ENCODE results near the gene CDS2. TPM values are rescaled to one million over a fixed set of nuclear protein-coding genes. Genes with fewer than 3 reads are reported as not detected.

The CDS2 gene
- total RNA-seq, 1 experiment from 2014 or later = 25.7 TPM

GRCh38 chr20:5135363-5136012 is 8.7 kb downstream of the CDS2 start:
- H3K4me3 Mint-ChIP-seq (ENCODE audit: low read depth, unreplicated experiment) = no peak overlapping the region
- no peaks in the 10 kb centered on the region for H3K27me3 Mint-ChIP-seq (ENCODE audit: unreplicated experiment)
- CTCF ChIA-PET = interaction anchor here (1.0 kb wide), 1 partner anchor 9 kb away, joined by 3 read pairs; the partner anchor contains the start of gene CDS2
- H3K36me3 Mint-ChIP-seq (ENCODE audit: insufficient read depth, unreplicated experiment) = no peaks in the 10 kb centered on the region
- BruUV-seq (replicated peaks) = no TSS peak
- no peak overlapping the region for H3K27ac Mint-ChIP-seq (ENCODE audit: unreplicated experiment)
- intact Hi-C loops (cut with micrococcal nuclease; ENCODE audit: unreplicated experiment) = no loop called here
- no peak for TF ChIP-seq CTCF (IDR thresholded peaks at IDR 0.05; ENCODE audit: unreplicated experiment)
- DNase-seq = no peak
- H3K4me1 Mint-ChIP-seq (ENCODE audit: low read depth, unreplicated experiment) = no peaks in the 10 kb centered on the region
- no peaks in the 10 kb centered on the region for H3K9me3 Mint-ChIP-seq (ENCODE audit: low read depth, unreplicated experiment)

DNA sequence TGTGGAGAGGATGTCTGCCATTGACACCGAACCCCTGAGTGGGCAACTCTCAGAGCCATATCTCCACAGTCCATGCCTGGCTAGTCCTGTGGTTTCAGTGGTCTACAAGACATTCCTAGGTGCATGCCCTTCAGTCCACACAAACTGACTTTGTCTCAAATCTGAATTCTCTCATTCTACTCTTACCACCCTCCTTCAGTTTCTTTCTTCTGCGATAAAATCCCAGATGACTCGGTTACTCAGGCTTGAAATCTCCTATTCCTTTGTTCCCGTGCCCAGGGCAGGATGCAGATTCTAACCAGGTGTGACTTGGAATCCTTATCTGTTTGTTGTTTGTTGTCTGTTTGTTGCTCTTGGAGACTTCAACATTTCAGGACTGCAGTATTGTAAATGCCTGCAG is 9.3 kb downstream of the CDS2 start:
- Mint-ChIP-seq H3K9me3 (ENCODE audit: low read depth, unreplicated experiment) (no peaks in the 10 kb centered on the region), H3K27me3 (ENCODE audit: unreplicated experiment) (no peaks in the 10 kb centered on the region), H3K4me3 (ENCODE audit: low read depth, unreplicated experiment) (no peak overlapping the region), H3K4me1 (ENCODE audit: low read depth, unreplicated experiment) (no peaks in the 10 kb centered on the region), H3K36me3 (ENCODE audit: insufficient read depth, unreplicated experiment) (no peaks in the 10 kb centered on the region), H3K27ac (ENCODE audit: unreplicated experiment) (no peak overlapping the region)
- BruUV-seq (replicated peaks) = no TSS peak
- intact Hi-C loops (cut with micrococcal nuclease; ENCODE audit: unreplicated experiment) = no loop called here
- CTCF ChIA-PET = interaction anchor here (0.7 to 1.0 kb wide), 2 partner anchors 9 to 115 kb away, joined by 3 read pairs; partner anchors contain the start of gene CDS2
- TF ChIP-seq CTCF (IDR thresholded peaks at IDR 0.05; ENCODE audit: unreplicated experiment) = no peak
- DNase-seq = no peak

DNA sequence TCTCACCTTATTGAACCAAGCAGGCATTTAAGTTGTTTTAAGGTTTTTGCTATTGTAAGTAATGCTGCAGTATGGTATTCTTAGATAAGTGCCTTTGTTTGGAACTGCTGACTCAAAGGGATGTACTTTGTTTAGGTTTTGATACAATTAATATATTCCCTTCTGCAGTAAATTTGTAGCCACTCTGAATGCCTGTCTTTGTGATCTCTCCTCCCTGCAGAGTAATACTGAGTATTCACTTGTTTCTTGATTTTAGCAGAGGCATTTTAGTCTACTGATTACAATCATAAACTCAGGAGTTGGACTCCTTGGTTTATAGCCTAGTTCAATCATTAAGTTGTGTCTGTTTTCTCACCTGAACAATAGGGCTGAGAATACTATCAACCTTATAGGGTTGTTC is 13.4 kb downstream of the CDS2 start:
- H3K4me1 Mint-ChIP-seq (ENCODE audit: low read depth, unreplicated experiment) = no peaks in the 10 kb centered on the region
- H3K36me3 Mint-ChIP-seq (ENCODE audit: insufficient read depth, unreplicated experiment) = no peaks in the 10 kb centered on the region
- BruUV-seq (replicated peaks) = no TSS peak
- no peak for TF ChIP-seq CTCF (IDR thresholded peaks at IDR 0.05; ENCODE audit: unreplicated experiment)
- H3K4me3 Mint-ChIP-seq (ENCODE audit: low read depth, unreplicated experiment) = no peak overlapping the region
- no peaks in the 10 kb centered on the region for H3K27me3 Mint-ChIP-seq (ENCODE audit: unreplicated experiment)
- CTCF ChIA-PET = no interaction called here
- no peaks in the 10 kb centered on the region for H3K9me3 Mint-ChIP-seq (ENCODE audit: low read depth, unreplicated experiment)
- H3K27ac Mint-ChIP-seq (ENCODE audit: unreplicated experiment) = no peak overlapping the region
- DNase-seq = no peak
- intact Hi-C loops (cut with micrococcal nuclease; ENCODE audit: unreplicated experiment) = no loop called here

DNA sequence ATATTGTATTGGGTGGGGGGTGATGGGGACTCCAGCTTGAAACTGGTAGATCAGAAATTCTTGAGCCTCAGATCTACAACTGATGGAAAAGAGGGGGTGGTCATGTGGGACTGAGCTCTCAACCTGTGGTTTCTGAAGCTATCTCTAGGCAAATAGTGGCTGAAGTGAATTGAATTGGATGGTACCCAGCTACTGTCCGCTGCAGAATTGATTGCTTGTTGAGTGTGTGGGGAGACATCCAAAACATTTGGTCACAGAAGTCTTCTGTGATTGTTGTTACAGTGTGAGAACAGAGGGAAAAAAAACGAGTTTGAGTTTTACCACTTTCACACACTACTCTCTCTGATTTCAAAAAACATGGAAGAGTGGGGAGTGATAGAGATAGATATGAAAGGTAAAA is 14.8 kb downstream of the CDS2 start:
- Mint-ChIP-seq H3K27ac (ENCODE audit: unreplicated experiment) (no peak overlapping the region), H3K4me3 (ENCODE audit: low read depth, unreplicated experiment) (no peak overlapping the region), H3K4me1 (ENCODE audit: low read depth, unreplicated experiment) (no peaks in the 10 kb centered on the region), H3K9me3 (ENCODE audit: low read depth, unreplicated experiment) (no peaks in the 10 kb centered on the region), H3K36me3 (ENCODE audit: insufficient read depth, unreplicated experiment) (no peaks in the 10 kb centered on the region), H3K27me3 (ENCODE audit: unreplicated experiment) (no peaks in the 10 kb centered on the region)
- no peak for TF ChIP-seq CTCF (IDR thresholded peaks at IDR 0.05; ENCODE audit: unreplicated experiment)
- BruUV-seq (replicated peaks) = no TSS peak
- intact Hi-C loops (cut with micrococcal nuclease; ENCODE audit: unreplicated experiment) = no loop called here
- DNase-seq = no peak
- CTCF ChIA-PET = interaction anchor here (1.4 kb wide), 1 partner anchor 15 kb away, joined by 4 read pairs; no protein-coding TSS in a partner anchor
